GM18498 (cell line): Measurements from ENCODE around the gene KRT39.
"Not testable (repeated sequence)": the region's sequence is repeated elsewhere in the genome, so short reads cannot be mapped to it uniquely, and the experiment has no call there.

ENCODE experiments used
- ATAC-seq: cut with Tn5 transposase; IDR thresholded peaks from one replicate; pipeline ENCODE4 v1.9.1; 2021; ENCODE audit warnings: mild to moderate bottlenecking, moderate library complexity; ENCODE audit not compliant: unreplicated experiment

Gene KRT39

GRCh38 chr17:40944531-40944930, 22.2 kb downstream of the KRT39 start:
- ATAC-seq: no peak

DNA sequence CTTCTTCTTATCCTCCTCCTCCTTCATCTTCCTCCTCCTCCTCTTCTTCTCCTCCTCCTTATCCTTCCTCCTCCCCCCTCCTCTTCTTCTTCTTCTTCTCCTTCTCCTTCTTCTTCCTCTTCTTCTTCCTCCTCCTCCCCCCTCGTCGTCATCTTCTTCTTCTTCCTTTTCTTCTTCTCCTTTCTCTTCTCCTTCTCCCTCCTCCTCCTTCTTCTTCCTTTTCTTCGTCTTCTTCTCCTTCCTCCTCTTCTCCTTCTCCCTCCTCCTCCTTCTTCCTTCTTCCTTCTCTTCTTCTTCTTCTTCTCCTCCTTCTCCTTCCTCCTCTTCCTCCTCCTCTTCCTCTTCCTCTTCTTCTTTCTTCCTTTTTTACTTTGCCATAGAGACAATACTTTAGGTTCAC, 24.2 kb downstream of the KRT39 start:
- ATAC-seq: no peak

- no peak for ATAC-seq
Measured at GRCh38 chr17:40940266-40940665, 26.5 kb downstream of the KRT39 start.

GRCh38 chr17:40938981-40939380, 27.8 kb downstream of the KRT39 start:
- ATAC-seq: no peak

GRCh38 chr17:40937384-40937819, 29.3 kb downstream of the KRT39 start, which contains the start of gene KRT23:
Gene KRT23 (minus strand): TSS chr17:40937646. CDS start chr17:40936603, 1,043 bp downstream.
- no peak for ATAC-seq

DNA sequence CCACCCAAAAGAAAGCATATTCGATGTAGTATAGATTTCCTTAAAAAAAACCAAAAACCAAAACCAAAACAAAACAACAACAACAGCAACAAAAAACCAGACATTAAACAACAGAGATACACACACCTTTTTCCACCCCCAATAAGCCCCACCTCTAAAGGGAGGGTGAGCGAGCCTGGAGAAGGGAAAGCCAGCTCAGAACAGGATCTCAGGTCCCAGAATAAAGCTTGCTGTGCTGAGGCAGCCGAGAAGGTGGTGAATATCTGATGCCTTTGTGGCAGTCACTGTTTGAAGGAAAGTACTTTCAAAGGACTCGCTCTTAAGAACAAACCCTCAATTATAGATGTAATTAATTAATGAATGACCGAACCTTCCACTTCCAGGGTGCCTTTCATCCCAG, 29.8 kb downstream of the KRT39 start:
- no peak for ATAC-seq

GRCh38 chr17:40936437-40936971, 30.2 kb downstream of the KRT39 start:
- ATAC-seq: no peak

DNA sequence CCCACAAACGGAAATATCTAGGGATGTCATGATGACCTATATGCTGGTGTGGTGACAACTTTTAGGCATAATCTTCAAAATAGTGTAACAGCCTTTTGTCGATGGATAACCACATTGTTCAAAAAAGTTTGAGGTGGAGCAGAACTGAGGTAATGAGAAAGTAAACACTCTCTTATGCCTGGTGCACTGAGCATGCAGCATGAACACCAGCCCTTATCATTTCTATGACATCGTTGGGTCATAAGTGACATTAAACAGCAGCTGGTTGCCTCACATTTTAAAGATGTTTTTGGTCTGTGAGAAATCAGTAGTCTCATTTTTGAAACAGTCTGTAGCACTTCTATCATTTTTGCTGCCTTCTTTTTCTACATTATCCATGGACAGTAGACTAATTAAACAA, 31.1 kb downstream of the KRT39 start:
- ATAC-seq: no peak

DNA sequence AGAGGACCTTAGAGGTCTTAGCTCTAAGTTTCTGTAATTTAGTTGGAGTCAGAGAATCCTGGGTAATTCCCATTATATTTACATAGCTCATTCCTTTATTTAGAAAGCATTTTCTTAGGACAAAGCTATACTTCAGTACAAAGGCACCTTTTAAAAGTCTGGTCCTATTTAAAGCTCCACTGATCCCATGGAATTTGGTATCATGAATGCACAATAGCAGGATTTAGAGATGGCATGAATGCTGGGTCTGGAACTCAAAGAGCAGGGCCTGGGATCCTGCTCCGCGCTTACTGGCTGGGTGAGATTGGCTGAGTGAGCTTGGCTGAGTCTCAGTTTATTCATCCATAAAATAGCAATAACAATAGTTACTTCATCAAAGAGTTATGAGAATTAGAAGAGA, 34.1 kb downstream of the KRT39 start:
- ATAC-seq: no peak

DNA sequence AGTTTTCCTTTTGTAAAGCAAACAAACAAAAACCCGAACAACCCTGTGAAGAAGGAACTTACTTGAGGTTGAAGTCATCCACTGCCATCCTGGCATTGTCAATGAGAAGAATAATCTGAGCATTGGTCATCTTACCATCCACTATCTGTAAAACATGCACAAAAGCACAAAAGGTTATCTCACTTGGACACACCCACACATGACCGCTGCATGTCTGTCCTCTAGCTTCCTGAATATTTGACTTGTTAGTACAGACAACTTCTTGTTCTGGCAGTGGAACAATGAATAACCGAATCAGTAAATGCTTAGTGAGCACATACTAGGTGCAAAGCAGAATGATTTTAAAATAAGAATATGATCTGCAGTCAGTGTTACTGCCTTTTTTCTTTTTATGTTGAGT, 35.4 kb downstream of the KRT39 start:
- no peak for ATAC-seq

GRCh38 chr17:40926341-40926740, 40.4 kb downstream of the KRT39 start:
- ATAC-seq: no peak

DNA sequence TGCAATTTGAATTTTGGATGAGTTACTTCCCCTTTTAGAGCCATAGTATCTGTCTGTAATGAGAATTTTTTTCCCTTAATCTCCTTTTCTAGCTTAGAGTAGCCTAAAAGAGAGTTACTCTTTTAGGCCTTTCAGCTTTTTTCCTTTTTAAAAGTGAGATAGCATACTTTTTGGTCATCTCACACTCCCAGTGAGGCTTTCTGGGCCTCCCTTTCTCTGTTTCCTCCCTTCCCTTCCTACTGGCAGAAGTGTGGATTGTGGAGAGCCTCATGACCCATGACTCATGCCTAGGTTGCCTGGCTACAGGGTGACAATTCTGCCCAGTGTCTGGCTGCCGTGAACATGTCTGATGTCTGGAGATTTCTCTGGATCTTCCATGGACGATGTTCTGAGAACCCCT, 44.5 kb downstream of the KRT39 start:
- ATAC-seq: no peak

DNA sequence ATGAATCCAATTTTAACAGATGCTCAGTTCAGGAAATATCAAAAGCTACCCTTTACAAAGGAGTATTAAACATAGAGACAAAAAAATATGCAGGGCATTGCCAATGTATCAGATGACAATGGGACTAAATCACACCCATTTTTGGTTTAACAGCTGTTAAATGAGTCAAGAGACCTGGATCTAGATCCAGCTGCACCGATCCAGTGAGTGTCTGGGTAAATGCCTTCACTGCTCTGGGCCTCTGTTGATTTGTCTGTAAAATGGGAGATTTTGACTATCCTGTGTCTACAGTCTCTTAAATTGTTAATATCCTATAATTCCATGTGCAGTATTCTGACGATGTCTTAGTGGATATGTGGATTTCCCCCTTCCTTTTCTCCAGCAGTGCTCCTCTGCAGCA, 45.7 kb downstream of the KRT39 start:
- ATAC-seq: no peak

GRCh38 chr17:40917116-40917515, 49.6 kb downstream of the KRT39 start:
- not testable (repeated sequence) for ATAC-seq

DNA sequence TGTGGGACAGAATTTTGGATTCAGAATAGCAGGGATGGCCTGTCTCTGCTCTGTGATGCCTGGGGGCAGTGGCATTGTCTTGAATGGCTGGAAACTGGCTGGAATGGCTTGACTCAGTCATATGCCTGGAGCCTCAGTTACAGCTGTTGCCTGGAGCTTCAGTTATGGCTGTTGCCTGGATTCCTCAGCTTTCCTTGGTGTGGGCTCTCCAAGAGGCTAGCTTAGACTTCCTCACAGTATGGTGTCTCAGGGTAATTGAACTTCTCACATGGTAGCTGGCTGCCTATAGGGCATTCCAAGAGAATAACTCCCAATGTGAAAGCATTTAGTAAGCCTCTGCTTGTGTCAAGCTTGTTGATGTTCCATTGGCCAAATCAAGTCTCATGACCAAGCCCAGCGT, 50.4 kb downstream of the KRT39 start:
- no peak for ATAC-seq

DNA sequence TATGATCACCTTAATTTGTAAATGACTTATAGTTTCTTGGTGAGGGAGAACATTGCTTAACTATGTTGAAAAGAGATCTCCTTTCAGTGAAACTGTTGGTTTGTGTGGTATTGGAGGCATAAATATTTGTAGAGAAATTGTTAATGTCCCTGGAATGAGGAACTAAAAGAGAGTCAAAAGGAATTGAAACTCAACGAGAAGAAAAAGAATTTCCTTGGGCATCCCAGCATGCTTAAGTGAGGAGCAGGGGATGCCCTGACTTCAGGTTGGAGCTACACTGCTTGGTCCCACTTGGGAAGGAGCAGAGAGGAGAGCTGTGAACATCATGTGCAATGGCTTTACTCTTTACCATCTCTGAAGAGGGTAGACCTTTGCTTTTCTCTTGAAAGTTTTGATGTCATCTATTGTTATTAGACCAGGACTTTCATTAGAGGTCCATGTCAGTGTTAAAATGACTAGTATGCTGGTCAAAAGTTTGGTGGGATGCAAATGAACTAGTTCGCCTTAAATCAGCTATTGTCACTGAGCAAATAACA, 51.0 kb downstream of the KRT39 start:
- ATAC-seq: no peak

- ATAC-seq: no peak
Measured at GRCh38 chr17:40915199-40915661, 51.5 kb downstream of the KRT39 start.

- no peak for ATAC-seq
Measured at GRCh38 chr17:40914075-40914855, 52.5 kb downstream of the KRT39 start.

- no peak for ATAC-seq
Measured at GRCh38 chr17:40912486-40913210, 54.1 kb downstream of the KRT39 start.

DNA sequence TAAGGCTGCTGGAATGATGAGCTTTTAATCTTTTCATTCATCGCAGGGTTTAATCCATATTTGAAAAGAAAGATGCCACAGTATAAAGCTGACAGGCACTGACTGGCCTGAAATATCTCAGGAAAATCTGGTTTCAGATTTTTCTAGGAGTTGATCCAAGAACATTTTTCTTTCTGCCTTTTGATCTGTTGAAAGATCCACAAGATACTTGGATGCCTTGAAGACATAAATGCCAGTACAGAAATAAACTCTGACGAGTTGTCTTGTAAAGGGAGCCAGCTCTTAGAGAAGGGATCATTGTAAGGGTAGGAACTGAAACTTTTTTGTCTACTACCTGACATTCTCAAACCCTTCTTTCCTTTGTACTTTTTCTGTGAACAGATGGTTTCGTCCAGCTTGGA, 56.3 kb downstream of the KRT39 start:
- no peak for ATAC-seq

- ATAC-seq: no peak
Measured at GRCh38 chr17:40909755-40910154, 57.0 kb downstream of the KRT39 start.

DNA sequence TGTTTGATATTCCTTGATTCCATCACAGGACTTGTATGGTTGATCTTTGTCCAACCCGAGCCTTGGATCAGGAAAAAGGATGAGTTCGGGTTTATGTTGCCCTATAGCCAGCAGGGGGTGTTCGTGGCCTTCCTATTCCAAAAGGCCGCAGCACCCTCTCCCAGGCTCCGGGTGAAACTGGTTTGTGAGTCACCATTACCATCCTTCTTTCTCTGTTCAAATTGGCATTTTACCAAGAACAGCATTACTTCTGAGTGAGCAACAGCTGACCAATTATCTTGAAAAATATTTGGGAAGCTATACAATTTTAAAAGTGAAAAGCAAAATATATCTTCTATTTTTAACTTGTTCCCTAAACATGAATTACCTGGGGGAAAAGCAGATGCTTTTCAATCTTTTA, 57.4 kb downstream of the KRT39 start:
- ATAC-seq: no peak
